Activated CD8-positive, alpha-beta memory T cell treated with anti-CD3 and anti-CD28 coated beads for 24 hours (primary cell): Measurements from ENCODE around the gene IGFALS.

Source experiments
- DNase-seq: peaks from one replicate; pipeline ENCODE4 v3.0.0-alpha.2; 2020

Gene IGFALS

DNA sequence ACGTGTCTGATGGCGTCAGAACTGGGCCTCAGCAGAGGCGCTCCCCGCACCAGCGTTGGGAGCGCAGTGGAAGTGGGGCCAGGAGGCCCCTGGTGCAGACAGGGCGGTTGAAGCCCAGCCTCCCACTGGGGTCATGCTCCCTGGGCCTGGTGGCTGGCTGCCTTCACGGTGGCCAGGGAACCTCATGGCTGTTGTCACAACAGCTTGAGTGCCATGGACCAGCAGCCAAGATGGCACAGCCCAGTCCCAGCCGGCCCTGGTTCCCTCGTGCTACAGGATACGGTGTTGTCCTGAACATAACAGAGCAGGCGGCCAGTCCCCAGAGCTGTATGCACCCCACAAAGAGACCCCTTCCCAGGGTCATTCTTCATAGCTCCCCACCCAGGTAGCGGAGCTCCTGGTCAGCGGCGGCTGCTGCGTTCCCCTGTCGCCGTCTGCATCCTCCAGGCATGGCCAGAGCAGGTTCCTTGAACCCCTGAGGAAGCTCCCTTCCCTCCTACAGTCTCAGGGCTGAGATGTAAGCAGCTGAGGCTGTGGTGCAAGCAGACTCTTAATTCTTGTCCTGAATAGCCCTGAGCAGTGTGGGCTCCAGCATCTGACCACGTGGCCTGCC, 51.8 kb downstream of the IGFALS start:
- DNase-seq = no peak

DNA sequence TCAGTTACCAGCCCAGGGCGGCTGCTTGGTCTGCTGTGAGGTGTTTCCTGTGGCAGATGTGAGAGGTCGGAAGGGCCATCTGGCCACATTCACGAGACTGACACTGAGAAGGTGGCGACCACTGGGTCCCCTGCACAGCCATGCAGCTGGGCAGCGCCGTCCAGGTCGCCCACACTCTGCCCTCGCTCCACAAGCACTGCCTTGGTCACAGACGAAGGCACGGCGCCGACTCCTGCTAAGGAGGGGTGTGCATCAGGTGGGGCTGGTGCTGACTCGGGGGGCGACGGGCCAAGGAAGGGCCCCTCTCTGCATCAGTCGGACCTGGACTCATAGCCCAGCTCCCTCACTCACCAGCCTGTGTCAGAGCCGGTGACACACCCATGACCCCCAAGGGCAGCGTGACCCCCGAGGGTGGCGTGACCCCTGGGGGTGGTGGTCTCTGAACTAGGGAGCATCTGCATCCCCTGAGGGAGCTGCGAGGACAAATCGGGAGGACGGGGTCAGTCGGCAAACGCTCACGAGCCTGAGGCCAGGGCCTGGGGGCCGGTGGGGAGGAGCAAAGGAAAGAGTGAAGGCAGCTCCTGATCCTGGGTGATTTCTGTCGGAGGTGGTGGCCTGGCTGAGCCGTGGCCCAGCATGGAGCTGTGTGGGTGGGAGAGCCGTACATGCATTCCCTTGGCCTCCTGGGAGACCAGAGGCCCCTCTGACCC, 52.6 kb downstream of the IGFALS start:
- DNase-seq = no peak
